Measurements from ENCODE around the gene CRACR2B. TPM values are rescaled to one million over a fixed set of nuclear protein-coding genes. Genes with fewer than 3 reads are reported as not detected.
A peak's percentile ranks its signal among the peaks of the same experiment; 100 is the strongest.

The CRACR2B gene
- total RNA-seq, 1 donor from 2014 or later: 34.3 TPM

DNA sequence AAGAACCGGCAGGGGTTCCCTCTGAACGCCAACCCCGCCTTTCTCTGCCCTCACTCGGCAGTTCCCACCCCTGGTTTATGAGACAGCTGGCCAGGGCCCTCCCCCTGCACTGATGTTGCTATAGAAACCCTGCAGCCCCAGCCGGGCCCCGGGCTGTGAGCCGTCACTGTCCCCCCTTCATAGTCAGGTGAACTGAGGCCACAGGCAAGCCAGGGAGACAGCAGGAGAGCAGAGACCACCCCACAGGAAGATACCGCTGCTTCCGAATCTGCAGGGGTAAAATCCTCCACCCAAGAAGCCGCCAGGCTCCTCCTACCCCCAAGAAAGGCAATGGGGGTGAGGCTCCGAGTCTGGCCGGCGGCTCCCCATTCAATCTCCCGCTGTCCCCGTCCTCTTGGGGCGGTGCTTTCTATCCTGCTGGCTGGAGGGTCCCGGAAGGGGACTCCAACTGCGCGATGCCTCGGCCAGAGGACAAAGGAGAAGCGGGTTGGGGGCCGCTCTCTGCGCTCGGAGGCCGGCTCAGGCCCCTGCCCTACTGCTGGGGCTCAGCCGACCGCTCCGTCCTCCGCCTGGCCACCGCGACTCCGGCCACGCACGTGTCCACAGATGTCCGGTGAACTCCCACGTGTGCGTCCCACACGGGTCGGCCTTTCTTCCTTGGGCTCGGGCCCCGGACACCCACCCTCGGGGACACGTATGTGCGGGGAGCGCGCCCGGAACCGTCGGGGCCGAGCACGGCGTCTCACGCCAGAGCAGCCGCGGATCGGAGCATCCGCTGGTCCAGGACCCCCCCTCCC, 30.2 kb upstream of the CRACR2B start:
- ATAC-seq: peak; percentile 56

DNA sequence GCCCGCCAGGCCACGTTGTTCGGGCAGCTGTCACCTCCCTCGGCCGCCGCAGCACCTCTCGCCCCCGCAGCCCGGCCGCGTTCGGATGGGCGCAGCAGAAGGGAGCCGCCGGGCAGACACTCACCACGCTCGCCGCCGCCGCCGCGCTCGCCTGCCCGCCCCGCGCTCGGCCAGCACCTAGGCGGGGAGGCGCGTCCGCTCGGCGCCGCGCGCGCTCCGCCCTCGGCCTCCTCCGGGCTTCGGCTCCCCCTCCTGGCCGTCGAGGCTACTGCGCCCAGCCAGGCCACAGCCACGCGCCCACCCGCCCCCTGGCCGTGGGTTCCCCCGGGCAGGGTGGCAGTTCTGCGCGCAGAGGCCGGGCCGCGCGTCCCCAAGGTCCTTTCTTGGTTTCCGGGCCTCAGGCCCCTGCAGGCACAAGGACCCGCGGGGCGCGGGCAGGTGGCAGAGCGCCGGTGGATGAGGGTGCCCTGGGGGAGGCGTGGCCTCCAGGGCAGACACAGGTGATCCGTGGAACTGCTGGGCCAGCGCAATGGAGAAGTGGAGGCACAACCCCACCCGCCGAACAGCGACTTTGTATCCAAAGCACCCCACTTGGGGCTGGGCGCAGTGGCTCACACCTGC, 29.5 kb upstream of the CRACR2B start, which contains the start of gene SLC25A22:
TSS of gene SLC25A22 (minus strand) at position 189 of the 621 bp plus-strand sequence. CDS start 3,275 bp downstream, outside the sequence.
- peak within 1 kb of the TSS; percentile 73 for H3K27ac ChIP-seq
- no peaks in the 10 kb centered on the region for H3K36me3 ChIP-seq
- no peaks in the 10 kb centered on the region for H3K9me3 ChIP-seq
- intact Hi-C loops (cut with DNase I): no loop called here
- H3K4me3 ChIP-seq: peak within 1 kb of the TSS; percentile 87
- TF ChIP-seq, protein P1, sequence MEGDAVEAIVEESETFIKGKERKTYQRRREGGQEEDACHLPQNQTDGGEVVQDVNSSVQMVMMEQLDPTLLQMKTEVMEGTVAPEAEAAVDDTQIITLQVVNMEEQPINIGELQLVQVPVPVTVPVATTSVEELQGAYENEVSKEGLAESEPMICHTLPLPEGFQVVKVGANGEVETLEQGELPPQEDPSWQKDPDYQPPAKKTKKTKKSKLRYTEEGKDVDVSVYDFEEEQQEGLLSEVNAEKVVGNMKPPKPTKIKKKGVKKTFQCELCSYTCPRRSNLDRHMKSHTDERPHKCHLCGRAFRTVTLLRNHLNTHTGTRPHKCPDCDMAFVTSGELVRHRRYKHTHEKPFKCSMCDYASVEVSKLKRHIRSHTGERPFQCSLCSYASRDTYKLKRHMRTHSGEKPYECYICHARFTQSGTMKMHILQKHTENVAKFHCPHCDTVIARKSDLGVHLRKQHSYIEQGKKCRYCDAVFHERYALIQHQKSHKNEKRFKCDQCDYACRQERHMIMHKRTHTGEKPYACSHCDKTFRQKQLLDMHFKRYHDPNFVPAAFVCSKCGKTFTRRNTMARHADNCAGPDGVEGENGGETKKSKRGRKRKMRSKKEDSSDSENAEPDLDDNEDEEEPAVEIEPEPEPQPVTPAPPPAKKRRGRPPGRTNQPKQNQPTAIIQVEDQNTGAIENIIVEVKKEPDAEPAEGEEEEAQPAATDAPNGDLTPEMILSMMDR (IDR thresholded peaks at IDR 0.05): peak; percentile 78
- DNase-seq (peak; percentile 92), ATAC-seq (peak; percentile 84)
- no peaks in the 10 kb centered on the region for H3K27me3 ChIP-seq
- peaks cover 22% of the 10 kb centered on the region for H3K4me1 ChIP-seq

More for the DNA sequence above, 30.2 kb upstream of the CRACR2B start:
- Histone ChIP-seq H3K4me3 (peak overlapping the region; percentile 87), H3K9me3 (no peaks in the 10 kb centered on the region), H3K4me1 (peaks cover 22% of the 10 kb centered on the region), H3K27me3 (no peaks in the 10 kb centered on the region), H3K27ac (peak overlapping the region; percentile 73), H3K36me3 (no peaks in the 10 kb centered on the region)
- intact Hi-C loops (cut with DNase I): no loop called here
- DNase-seq: peak; percentile 88
- TF ChIP-seq, protein P1 (IDR thresholded peaks at IDR 0.05): no peak

DNA sequence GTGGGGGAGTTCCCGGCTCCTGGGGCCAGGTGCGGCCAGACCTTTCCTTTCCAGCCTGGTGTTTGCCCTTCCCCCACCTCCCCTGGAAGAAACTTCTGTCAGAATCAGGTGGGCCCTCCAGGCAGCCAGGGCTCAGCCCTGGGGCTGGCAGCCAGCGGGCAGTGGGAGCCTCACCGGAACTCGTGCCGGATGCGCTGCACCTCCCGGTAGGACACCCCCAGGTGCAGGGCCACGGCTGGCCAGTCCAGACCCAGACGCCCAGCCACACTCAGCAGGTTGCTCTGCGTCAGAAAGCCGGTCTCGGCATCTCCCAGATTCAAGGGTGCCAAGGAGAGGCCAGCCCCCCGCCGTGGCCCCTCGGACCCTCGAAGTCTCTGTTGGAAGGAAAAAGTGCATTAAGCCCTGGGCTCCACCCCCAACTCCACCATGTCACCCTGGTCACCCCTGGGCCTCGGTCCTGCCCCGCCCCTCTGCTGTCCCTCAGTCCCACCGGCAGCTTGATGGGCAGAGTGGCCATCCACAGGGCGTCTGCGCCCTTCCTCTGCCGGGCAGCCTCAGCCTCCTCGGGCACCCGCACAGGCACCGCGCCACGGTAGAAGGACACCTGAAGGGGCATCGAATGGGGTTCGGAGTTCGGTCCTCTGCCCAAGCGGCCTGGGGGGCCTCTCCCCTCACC, 27.9 kb upstream of the CRACR2B start:
- H3K27ac ChIP-seq: no peak overlapping the region
- intact Hi-C loops (cut with DNase I): no loop called here
- H3K4me3 ChIP-seq: no peak overlapping the region
- DNase-seq (no peak), ATAC-seq (no peak)
- no peaks in the 10 kb centered on the region for H3K9me3 ChIP-seq
- no peaks in the 10 kb centered on the region for H3K36me3 ChIP-seq
- no peaks in the 10 kb centered on the region for H3K27me3 ChIP-seq
- TF ChIP-seq, protein P1 (IDR thresholded peaks at IDR 0.05): no peak
- H3K4me1 ChIP-seq: peaks cover 32% of the 10 kb centered on the region

GRCh38 chr11:800473-800872, 27.2 kb upstream of the CRACR2B start:
- H3K27me3 ChIP-seq: no peaks in the 10 kb centered on the region
- TF ChIP-seq, protein P1 (IDR thresholded peaks at IDR 0.05): no peak
- intact Hi-C loops (cut with DNase I): no loop called here
- no peaks in the 10 kb centered on the region for H3K9me3 ChIP-seq
- H3K4me3 ChIP-seq: no peak overlapping the region
- no peak for DNase-seq
- H3K27ac ChIP-seq: no peak overlapping the region
- no peak for ATAC-seq
- H3K4me1 ChIP-seq: peaks cover 28% of the 10 kb centered on the region
- no peaks in the 10 kb centered on the region for H3K36me3 ChIP-seq

DNA sequence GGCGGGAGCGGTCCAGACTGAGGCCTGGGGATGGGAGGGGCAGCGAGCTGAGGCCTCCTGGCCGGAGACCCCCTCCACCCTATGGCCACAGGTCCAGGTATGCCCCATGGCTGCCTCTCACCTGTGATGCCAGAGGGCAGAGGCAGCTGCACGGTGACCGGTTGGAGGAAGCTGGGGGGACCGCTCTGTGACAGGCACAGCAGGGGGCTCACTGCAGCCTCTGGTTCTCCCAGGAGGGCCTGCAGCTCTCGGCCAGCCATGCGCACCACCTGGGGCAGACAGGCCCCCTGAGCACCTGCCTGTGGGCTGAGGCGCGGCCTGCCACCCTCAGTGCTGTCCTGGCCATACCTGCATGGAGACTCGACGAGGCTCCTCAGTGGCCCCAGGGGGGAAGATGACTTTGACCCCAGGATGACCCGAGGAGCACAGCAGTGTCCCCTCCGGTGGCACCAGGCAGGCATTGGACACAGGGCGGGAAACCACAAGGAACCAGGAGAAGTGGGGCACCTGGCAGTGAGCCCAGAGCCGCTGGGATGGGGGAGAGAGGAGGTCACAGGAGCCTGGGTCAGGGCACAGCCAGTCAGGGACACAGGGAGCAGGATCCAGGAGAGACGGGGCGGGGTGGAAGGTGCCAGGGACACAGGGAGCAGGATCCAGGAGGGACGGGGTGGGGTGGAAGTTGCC, 26.5 kb upstream of the CRACR2B start:
- TF ChIP-seq, protein P1 (IDR thresholded peaks at IDR 0.05): no peak
- Histone ChIP-seq H3K36me3 (no peaks in the 10 kb centered on the region), H3K27ac (no peak overlapping the region), H3K4me3 (no peak overlapping the region), H3K27me3 (no peaks in the 10 kb centered on the region), H3K4me1 (peaks cover 26% of the 10 kb centered on the region), H3K9me3 (no peaks in the 10 kb centered on the region)
- DNase-seq (no peak), ATAC-seq (no peak)
- intact Hi-C loops (cut with DNase I): no loop called here
